Esophagus squamous epithelium (tissue), 4 donors: Measurements from ENCODE around the gene LMF1.

Source experiments
- POLR2A ChIP-seq, 4 donors: fragments of 450-650 bp; IDR thresholded peaks; one replicate each; pipeline ENCODE4 v1.6.1; 2017; ENCODE audit warnings: antibody characterized with exemption in 4 of 4, mild to moderate bottlenecking in 4 of 4, moderate library complexity in 3 of 4
- TF ChIP-seq, protein P1 (sequence below), 6 experiments: fragments of 450-650 bp in 4 of 6; fragments of 200-600 bp in 2 of 6; sonication (generic) in 2 of 6; IDR thresholded peaks; one replicate each; pipeline ENCODE4 v1.5.1; 2016 to 2019; ENCODE audit warnings: antibody characterized with exemption in 6 of 6, mild to moderate bottlenecking in 4 of 6, moderate library complexity in 4 of 6

DNA sequence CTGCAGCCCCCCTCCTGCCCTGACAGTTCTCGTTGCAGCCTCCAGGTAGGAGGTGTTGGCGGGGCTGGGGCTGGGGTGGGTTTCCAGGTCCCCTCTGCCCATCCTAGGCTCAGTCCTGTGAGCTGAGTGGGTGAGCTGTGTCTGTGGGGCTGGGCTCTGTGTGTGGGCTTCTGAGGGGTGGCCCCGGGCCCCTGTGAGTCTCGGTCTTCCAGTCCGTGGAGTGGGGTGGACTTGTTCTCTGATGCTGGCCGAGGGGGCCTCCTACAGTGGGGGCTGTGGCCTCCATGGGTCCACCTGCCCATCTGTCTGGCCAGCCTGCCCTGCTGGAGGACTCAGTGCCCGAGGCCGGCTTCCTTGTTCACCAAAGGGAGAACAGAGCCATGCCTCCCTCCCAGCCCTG is 43.4 kb upstream of the LMF1 start:
- TF ChIP-seq, protein P1, sequence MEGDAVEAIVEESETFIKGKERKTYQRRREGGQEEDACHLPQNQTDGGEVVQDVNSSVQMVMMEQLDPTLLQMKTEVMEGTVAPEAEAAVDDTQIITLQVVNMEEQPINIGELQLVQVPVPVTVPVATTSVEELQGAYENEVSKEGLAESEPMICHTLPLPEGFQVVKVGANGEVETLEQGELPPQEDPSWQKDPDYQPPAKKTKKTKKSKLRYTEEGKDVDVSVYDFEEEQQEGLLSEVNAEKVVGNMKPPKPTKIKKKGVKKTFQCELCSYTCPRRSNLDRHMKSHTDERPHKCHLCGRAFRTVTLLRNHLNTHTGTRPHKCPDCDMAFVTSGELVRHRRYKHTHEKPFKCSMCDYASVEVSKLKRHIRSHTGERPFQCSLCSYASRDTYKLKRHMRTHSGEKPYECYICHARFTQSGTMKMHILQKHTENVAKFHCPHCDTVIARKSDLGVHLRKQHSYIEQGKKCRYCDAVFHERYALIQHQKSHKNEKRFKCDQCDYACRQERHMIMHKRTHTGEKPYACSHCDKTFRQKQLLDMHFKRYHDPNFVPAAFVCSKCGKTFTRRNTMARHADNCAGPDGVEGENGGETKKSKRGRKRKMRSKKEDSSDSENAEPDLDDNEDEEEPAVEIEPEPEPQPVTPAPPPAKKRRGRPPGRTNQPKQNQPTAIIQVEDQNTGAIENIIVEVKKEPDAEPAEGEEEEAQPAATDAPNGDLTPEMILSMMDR (IDR thresholded peaks at IDR 0.05), result no peak
- no peak for TF ChIP-seq POLR2A (IDR thresholded peaks at IDR 0.05)
